Activated naive CD4-positive, alpha-beta T cell treated with anti-CD3 and anti-CD28 coated beads, Interleukin-2, amount 50 U/mL, for 24 hours (primary cell): ENCODE results near the gene LEAP2.

Experiments used
- H3K27ac Mint-ChIP-seq: one replicate; pipeline ENCODE4 v1.8.0; 2021; ENCODE audit warnings: mild to moderate bottlenecking, mixed read lengths
- H3K27me3 Mint-ChIP-seq: one replicate; pipeline ENCODE4 v1.8.0; 2021; ENCODE audit warnings: mixed read lengths
- H3K36me3 Mint-ChIP-seq: one replicate; pipeline ENCODE4 v1.8.0; 2021; ENCODE audit warnings: mixed read lengths
- H3K4me1 Mint-ChIP-seq: one replicate; pipeline ENCODE4 v1.8.0; 2021; ENCODE audit warnings: mixed read lengths
- H3K4me3 Mint-ChIP-seq: one replicate; pipeline ENCODE4 v1.8.0; 2021; ENCODE audit warnings: mild to moderate bottlenecking, mixed read lengths
- H3K9me3 Mint-ChIP-seq: one replicate; pipeline ENCODE4 v1.8.0; 2021; ENCODE audit warnings: mixed read lengths

Gene LEAP2

DNA sequence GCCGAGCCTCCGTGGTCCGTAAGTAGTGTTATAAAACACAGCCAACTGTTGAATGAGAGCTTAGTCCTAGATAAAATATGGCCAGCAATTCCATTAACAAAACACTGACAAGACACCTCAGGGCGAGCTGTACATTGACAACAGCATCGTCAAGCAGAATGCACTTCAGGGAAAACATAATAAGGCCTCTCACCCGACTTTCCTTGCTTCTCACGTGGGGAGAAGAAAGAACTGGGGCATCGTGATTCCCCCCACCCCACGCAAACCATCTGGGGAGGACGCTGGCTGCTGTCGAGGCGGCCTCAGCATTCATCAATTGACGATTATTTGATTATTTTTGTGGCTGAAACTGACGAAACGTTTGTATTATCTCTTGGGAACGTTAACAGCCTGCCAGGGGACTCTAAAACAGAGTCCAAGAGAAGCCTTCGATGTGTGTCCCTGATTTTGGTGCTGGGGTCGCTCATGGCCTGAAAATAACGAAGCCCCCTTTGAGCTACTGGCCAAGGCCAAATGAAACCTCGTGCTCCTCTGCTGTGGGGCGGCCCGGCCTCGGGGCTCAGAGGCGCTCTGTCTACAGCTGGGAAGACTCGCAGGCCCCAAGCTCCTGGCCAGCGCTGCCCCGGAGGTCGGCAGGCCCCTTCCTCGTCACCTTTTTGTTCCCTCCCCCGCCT lies 7.7 kb upstream of the LEAP2 start:
- Mint-ChIP-seq H3K27me3 (no peaks in the 10 kb centered on the region), H3K4me1 (peaks cover 32% of the 10 kb centered on the region), H3K9me3 (no peaks in the 10 kb centered on the region)

DNA sequence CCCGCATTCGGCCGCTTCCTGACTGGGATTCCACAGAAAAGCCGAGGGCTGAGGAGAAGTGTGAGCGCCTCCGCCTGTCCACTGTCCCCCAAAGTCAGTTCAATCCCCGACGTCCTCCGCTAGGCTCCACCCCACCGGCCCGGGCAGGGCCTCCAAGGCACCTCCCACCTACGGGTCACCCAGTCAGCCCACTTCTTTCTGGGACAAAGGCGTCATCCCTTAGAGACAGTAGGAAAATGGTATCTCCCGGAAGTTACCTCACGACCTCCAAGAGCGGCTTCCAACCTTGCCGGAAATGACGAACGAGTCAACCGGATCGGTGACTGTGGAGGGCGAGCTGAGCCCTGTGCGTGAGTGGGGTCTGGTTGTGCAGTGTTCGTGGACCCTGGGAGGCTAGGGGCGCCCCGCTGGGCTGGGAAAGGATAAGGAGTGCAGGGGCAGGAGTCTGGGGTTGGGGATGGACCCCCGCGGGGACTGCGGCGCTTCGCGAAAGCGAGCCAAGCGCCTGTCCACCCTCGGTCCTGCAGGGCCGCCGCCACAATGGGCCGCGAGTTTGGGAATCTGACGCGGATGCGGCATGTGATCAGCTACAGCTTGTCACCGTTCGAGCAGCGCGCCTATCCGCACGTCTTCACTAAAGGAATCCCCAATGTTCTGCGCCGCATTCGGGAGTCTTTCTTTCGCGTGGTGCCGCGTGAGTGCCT lies 7.0 kb upstream of the LEAP2 start, which contains the start of the genes GDF9 and UQCRQ:
Gene GDF9, minus strand, starts transcription at position 128 of the 704 bp plus-strand sequence. CDS start 1,936 bp downstream, outside the sequence.
Gene UQCRQ, plus strand, starts transcription at position 301 of the 704 bp plus-strand sequence. Its CDS starts 240 bp downstream, at position 541.
- Mint-ChIP-seq H3K4me1 (peaks cover 32% of the 10 kb centered on the region), H3K4me3 (peak within 1 kb of the TSS; percentile 97), H3K27ac (peak within 1 kb of the TSS; percentile 98), H3K9me3 (no peaks in the 10 kb centered on the region), H3K27me3 (no peaks in the 10 kb centered on the region), H3K36me3 (peaks cover 14% of the 10 kb centered on the region)

More for the DNA sequence above, 7.7 kb upstream of the LEAP2 start:
- peaks cover 14% of the 10 kb centered on the region for H3K36me3 Mint-ChIP-seq
- H3K27ac Mint-ChIP-seq: peak overlapping the region; percentile 98
- H3K4me3 Mint-ChIP-seq: peak overlapping the region; percentile 97

GRCh38 chr5:132867046-132867451 lies 6.4 kb upstream of the LEAP2 start:
- Mint-ChIP-seq H3K36me3 (peaks cover 14% of the 10 kb centered on the region), H3K4me3 (peak overlapping the region; percentile 97), H3K4me1 (peaks cover 32% of the 10 kb centered on the region), H3K9me3 (no peaks in the 10 kb centered on the region), H3K27me3 (no peaks in the 10 kb centered on the region), H3K27ac (peak overlapping the region; percentile 98)

DNA sequence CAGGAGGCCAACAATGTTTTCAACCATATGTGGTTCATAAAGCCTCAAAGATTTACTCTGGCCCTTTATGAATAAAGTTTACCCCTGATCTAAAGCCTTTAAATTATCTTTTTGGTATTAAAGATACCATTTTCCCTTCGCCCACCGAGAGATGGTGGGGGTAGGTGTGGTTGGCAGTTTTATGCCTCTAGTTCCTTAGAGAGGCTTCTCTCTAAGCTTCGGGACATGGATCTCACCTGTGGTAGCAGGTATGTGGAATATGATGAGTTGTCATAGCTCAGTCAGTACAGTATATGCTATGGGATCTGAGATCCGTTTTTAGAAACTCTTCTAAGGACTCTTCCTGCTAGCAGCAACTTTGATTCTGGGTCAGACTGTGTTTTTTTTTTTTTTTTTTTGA lies 4.7 kb upstream of the LEAP2 start:
- peaks cover 14% of the 10 kb centered on the region for H3K36me3 Mint-ChIP-seq
- H3K27me3 Mint-ChIP-seq: no peaks in the 10 kb centered on the region
- peak overlapping the region; percentile 58 for H3K4me3 Mint-ChIP-seq
- no peaks in the 10 kb centered on the region for H3K9me3 Mint-ChIP-seq
- peaks cover 32% of the 10 kb centered on the region for H3K4me1 Mint-ChIP-seq
- H3K27ac Mint-ChIP-seq: peak overlapping the region; percentile 79

DNA sequence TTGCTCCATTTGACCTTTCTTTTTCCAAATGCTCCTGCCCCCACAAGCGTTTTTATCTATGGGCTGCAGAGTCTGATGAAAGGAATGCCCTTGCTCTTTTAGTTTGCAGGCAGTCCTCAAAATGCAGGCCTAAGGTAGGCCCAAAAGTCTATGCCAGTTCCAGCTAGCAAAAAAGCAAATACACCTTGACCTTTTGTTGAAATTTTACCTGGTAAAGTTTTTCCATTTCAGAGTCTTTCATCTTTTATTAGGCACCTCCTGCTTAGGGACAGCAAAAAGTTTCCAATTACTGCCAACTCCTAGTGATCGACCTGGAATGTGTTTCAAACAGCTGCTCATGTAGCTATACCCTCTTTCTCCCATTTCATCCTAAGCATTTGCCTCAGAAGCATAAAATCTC lies 2.7 kb upstream of the LEAP2 start:
- Mint-ChIP-seq H3K4me1 (peaks cover 25% of the 10 kb centered on the region), H3K36me3 (peaks cover 14% of the 10 kb centered on the region), H3K27ac (peak overlapping the region; percentile 61), H3K4me3 (no peak overlapping the region), H3K9me3 (no peaks in the 10 kb centered on the region), H3K27me3 (no peaks in the 10 kb centered on the region)

DNA sequence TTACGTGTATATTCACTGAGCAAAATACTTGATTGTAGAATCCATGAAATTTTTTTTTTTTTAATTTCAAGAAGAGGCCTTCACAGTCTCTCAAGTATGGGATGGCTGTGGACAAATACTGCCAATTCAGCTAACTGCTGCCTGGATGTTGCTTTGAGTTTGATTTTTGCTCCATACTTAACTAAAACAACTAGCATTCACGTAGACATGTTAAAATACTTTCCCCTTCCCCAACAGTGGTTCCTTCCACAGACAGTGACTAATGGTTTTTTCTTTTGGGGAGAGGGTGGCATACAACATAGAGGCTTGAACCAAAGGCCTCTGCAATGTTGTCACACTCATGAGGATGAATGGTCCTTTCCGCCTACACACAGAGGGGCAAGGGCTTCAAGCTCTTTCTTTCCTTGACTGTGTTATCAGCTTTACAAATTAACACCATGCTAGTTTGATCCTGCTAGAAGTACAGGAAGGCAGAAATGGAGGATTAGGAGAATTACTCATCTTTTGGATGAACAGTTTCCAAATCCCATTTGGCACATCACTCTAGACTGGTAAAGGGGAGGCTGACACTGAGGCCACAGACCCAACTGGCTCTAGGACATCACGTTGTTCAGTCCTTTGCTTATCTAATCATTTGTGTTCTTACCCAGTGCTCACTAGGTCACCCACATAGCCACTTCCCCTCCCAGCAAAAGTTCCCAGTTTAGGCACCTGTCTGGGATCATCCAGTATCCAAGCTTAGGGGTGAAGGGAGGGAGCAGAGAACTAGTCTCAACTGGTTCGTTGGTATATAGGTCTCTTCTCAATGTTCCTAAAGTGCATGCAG lies 1.8 kb upstream of the LEAP2 start:
- Mint-ChIP-seq H3K36me3 (peaks cover 12% of the 10 kb centered on the region), H3K9me3 (no peaks in the 10 kb centered on the region), H3K27ac (no peak overlapping the region), H3K4me3 (no peak overlapping the region), H3K27me3 (no peaks in the 10 kb centered on the region), H3K4me1 (peaks cover 18% of the 10 kb centered on the region)

DNA sequence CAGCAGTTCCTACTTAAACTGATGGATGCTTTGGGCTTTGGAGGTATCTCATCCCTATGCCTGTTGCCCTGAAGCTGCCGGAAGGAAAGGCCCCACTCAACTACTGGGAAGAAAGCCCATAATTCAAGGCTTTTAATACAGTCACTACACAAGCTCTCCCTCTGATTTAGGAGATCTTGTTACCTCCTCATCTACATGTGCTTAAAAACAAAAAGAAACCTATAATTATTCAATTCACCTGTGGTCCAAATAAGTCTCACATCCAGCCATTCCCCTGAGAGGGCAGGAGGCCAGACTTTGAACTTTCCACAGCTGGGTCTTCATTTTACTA lies 715 bp upstream of the LEAP2 start:
- Mint-ChIP-seq H3K9me3 (no peaks in the 10 kb centered on the region), H3K27me3 (no peaks in the 10 kb centered on the region), H3K4me1 (peaks cover 11% of the 10 kb centered on the region), H3K27ac (peak overlapping the region; percentile 52), H3K4me3 (no peak overlapping the region), H3K36me3 (peaks cover 5% of the 10 kb centered on the region)

GRCh38 chr5:132873930-132874271 lies 433 bp downstream of the LEAP2 start:
- Mint-ChIP-seq H3K4me3 (no peak overlapping the region), H3K9me3 (no peaks in the 10 kb centered on the region), H3K36me3 (peaks cover 5% of the 10 kb centered on the region), H3K4me1 (peaks cover under 1% of the 10 kb centered on the region), H3K27ac (no peak overlapping the region), H3K27me3 (no peaks in the 10 kb centered on the region)

DNA sequence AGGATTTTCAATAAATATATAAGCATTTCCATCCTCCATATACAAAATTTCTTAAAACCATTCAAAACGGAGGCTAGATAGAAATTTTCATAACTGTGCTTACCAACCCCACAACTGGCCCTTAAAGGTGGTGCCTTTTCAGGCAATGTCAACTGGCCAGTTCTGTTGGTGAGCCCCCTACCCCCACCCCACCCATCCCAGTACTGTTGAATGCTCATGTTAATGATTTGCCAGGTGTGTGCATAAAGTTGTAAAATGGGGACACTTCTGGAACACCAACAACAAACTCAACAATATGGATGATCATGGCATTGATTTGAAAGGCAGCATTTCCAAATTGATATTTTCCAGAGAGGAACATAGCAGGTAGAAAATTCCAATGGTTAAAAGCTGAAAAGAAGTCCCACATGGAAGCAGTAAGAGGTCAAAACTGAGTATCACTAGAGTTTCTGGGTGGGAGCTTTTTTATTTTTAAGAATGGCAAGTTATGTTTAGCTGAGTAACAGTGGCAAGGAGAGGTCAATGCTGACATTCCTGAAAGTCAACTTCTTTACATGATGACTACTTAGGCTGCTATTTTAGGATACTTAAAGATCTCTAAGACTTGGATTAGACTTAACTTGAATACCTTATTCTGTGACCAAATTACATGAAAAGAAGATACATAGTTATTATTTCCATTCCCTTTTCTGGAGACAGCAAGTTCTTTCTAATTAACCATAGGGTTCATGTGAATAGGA lies 2.7 kb downstream of the LEAP2 start:
- Mint-ChIP-seq H3K27ac (no peak overlapping the region), H3K4me3 (no peak overlapping the region), H3K27me3 (no peaks in the 10 kb centered on the region), H3K36me3 (peaks cover 4% of the 10 kb centered on the region), H3K4me1 (no peaks in the 10 kb centered on the region), H3K9me3 (no peaks in the 10 kb centered on the region)

DNA sequence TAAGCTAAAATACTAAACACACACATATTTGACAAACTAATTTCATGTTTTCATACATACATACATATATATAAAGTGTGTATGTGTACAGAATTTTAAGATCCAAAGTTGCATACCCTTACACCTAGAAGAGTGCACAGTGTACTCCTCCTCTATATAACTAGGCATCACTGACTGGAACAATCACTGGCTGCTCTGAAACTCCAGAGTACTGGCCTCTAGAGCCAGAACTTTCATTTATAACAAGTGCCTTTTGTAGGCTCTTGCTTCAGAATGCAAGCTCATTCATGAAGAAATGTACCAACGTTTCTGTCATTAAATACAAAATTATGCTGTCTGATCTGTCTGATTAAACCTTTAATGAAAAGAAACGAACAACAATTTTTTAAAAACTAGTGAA lies 4.0 kb downstream of the LEAP2 start:
- no peak overlapping the region for H3K4me3 Mint-ChIP-seq
- H3K27ac Mint-ChIP-seq: no peak overlapping the region
- H3K9me3 Mint-ChIP-seq: no peaks in the 10 kb centered on the region
- H3K36me3 Mint-ChIP-seq: peaks cover 4% of the 10 kb centered on the region
- H3K27me3 Mint-ChIP-seq: no peaks in the 10 kb centered on the region
- no peaks in the 10 kb centered on the region for H3K4me1 Mint-ChIP-seq

DNA sequence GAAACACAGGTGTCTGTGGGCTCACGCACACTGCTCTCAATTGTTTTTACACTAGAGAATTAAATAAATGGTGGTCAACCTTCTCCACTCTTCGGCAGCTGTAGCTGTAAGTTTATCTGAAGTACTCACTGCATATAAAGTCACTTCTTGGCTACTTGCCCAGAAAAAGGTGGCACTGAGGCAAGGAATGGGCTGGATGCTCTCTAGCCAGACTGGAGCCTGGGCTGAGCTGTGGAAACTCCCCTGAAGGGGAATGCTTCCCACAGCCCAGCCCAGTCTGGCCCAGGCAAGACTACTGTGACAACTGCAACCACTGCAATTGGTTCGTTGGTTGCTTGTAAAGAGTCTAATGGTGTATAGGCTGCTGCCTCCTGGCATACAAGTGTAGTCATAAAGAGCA lies 4.5 kb downstream of the LEAP2 start:
- Mint-ChIP-seq H3K27me3 (no peaks in the 10 kb centered on the region), H3K9me3 (no peaks in the 10 kb centered on the region), H3K4me1 (no peaks in the 10 kb centered on the region), H3K36me3 (peaks cover 5% of the 10 kb centered on the region), H3K4me3 (no peak overlapping the region), H3K27ac (peak overlapping the region; percentile 23)

DNA sequence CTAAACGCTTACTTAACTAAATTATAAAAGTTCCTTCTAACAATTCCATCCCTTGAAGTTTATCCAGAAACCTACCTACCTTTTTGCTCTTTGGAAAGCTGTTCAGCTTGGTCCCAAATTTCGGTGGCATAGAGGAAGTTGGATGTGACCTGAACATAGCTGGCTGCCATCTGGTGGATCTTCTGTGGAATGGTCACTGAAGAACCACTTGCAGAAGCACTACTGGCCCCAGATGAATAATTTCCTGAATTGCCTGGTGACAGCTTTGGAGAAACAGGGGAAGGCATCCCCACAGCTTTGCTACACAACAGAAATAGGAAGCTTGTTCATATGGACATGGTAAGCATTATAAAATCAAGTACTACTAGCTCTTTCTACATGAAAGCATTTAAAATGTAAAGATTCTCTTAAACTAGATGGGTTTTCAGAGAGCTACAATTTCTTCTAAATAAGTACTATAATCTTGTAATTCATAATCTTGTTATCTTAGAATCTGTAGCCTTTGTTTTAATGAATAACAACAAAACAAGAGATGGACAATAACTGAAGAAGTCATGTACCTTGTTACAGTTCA lies 9.9 kb downstream of the LEAP2 start:
- Mint-ChIP-seq H3K9me3 (no peaks in the 10 kb centered on the region), H3K27ac (no peak overlapping the region), H3K4me3 (no peak overlapping the region), H3K4me1 (peaks cover 7% of the 10 kb centered on the region), H3K27me3 (no peaks in the 10 kb centered on the region), H3K36me3 (peaks cover 8% of the 10 kb centered on the region)

DNA sequence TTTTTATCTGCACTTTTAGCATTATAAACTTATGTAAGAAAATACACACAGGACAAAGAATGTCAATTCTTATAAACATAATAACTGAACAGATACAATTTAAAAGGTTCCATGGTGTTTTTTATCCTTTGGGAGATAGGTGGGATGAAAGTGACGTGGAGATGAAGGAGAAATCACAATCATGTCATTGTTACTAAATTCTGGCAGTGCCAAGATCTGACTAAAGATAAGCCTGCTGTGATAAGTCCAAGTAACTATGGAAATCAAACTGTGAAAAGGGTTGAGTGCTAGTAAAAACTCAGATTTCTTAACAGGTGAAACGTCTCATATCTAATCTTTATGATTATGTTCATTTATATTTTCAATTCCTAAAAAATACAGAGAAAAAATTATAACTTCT lies 11.1 kb downstream of the LEAP2 start:
- Mint-ChIP-seq H3K27me3 (no peaks in the 10 kb centered on the region), H3K36me3 (peaks cover 8% of the 10 kb centered on the region), H3K4me1 (peaks cover 7% of the 10 kb centered on the region), H3K27ac (no peak overlapping the region), H3K9me3 (no peaks in the 10 kb centered on the region), H3K4me3 (no peak overlapping the region)

- H3K27me3 Mint-ChIP-seq: no peaks in the 10 kb centered on the region
- H3K4me3 Mint-ChIP-seq: no peak overlapping the region
- no peak overlapping the region for H3K27ac Mint-ChIP-seq
- no peaks in the 10 kb centered on the region for H3K9me3 Mint-ChIP-seq
- peaks cover 9% of the 10 kb centered on the region for H3K36me3 Mint-ChIP-seq
- peaks cover 7% of the 10 kb centered on the region for H3K4me1 Mint-ChIP-seq
Measured at GRCh38 chr5:132886064-132886823, 12.8 kb downstream of the LEAP2 start.
